GM21390 (cell line): ENCODE data around the gene BMPER.
"Not testable (repeated sequence)": the region's sequence is repeated elsewhere in the genome, so short reads cannot be mapped to it uniquely, and the experiment has no call there.

Experiments
- ATAC-seq: cut with Tn5 transposase; IDR thresholded peaks from one replicate; pipeline ENCODE4 v1.9.1; 2021; ENCODE audit not compliant: unreplicated experiment

The BMPER gene

GRCh38 chr7:34165927-34166550 is 260.7 kb downstream of the BMPER start:
- peak; percentile 48 for ATAC-seq

GRCh38 chr7:34168013-34168412 is 262.7 kb downstream of the BMPER start:
- no peak for ATAC-seq

- not testable (repeated sequence) for ATAC-seq
These were observed 269.6 kb downstream of the BMPER start for GRCh38 chr7:34174688-34175616.

GRCh38 chr7:34175837-34176236 is 270.5 kb downstream of the BMPER start:
- ATAC-seq = no peak

GRCh38 chr7:34177476-34177875 is 272.1 kb downstream of the BMPER start:
- no peak for ATAC-seq

- ATAC-seq = no peak
These were observed 276.1 kb downstream of the BMPER start for GRCh38 chr7:34181271-34181958.

- ATAC-seq = no peak
These were observed 279.1 kb downstream of the BMPER start for GRCh38 chr7:34184466-34184865.

GRCh38 chr7:34187798-34188307 is 282.5 kb downstream of the BMPER start:
- ATAC-seq = no peak

- no peak for ATAC-seq
These were observed 283.7 kb downstream of the BMPER start for GRCh38 chr7:34189031-34189430.

- no peak for ATAC-seq
These were observed 285.0 kb downstream of the BMPER start for GRCh38 chr7:34190299-34190698.

- ATAC-seq = no peak
These were observed 285.8 kb downstream of the BMPER start for GRCh38 chr7:34191162-34191561.

- no peak for ATAC-seq
These were observed 286.6 kb downstream of the BMPER start for GRCh38 chr7:34191771-34192479.

GRCh38 chr7:34192906-34193305 is 287.6 kb downstream of the BMPER start:
- no peak for ATAC-seq

GRCh38 chr7:34198231-34198641 is 292.9 kb downstream of the BMPER start:
- no peak for ATAC-seq
